H1 (cell line): ENCODE measurements around the gene GSAP. TPM values are rescaled to one million over a fixed set of nuclear protein-coding genes. Genes with fewer than 3 reads are reported as not detected.

Source experiments
- CTCF ChIA-PET: fragments of 300-600 bp; sonication (Branson Sonifier 250); formaldehyde crosslinking; loops from one replicate; lab custom pipeline; 2021; ENCODE audit not compliant: partially characterized antibody; lab: Charles Lee
- POLR2A ChIA-PET: fragments of 300-600 bp; sonication (Branson Sonifier 250); formaldehyde crosslinking; loops from one replicate; lab custom pipeline; 2021; ENCODE audit warnings: inconsistent platforms; ENCODE audit not compliant: partially characterized antibody; lab: Charles Lee
- DNase-seq, 2 experiments: peaks; one replicate each; pipeline versions ENCODE4 v3.0.0 to v3.0.0-alpha.2; 2010 to 2022; ENCODE audit warnings: low spot score in 2 of 2, low read depth in 1 of 2, mixed read lengths in 1 of 2
- FAIRE-seq: peaks from 2 replicates; lab custom pipeline; 2011; peaks lifted over from hg19 to GRCh38; lab: Jason Lieb, UNC
- H2AFZ ChIP-seq: 2 replicates; pipeline ENCODE4 v1.8.1; 2012; ENCODE audit warnings: low read length, inconsistent platforms
- H2AK5ac ChIP-seq: 2 replicates; pipeline ENCODE4 v1.6.1; 2013; ENCODE audit warnings: low read depth, low read length
- H2BK120ac ChIP-seq: replicated peaks from 2 replicates; pipeline ENCODE3; 2013; ENCODE audit warnings: low read depth, low read length, inconsistent platforms
- H2BK12ac ChIP-seq: 2 replicates; pipeline ENCODE4 v1.6.1; 2013; ENCODE audit warnings: low read depth, low read length
- H2BK15ac ChIP-seq: 2 replicates; pipeline ENCODE4 v1.6.1; 2013; ENCODE audit warnings: low read length
- H2BK20ac ChIP-seq: 2 replicates; pipeline ENCODE4 v1.6.1; 2013; ENCODE audit warnings: low read length
- H2BK5ac ChIP-seq: 2 replicates; pipeline ENCODE4 v1.6.1; 2013; ENCODE audit warnings: low read depth, low read length
- H3K14ac ChIP-seq: 2 replicates; pipeline ENCODE4 v1.6.1; 2013; ENCODE audit warnings: inconsistent platforms; ENCODE audit not compliant: insufficient read length
- H3K18ac ChIP-seq: 2 replicates; pipeline ENCODE4 v1.6.1; 2013; ENCODE audit warnings: low read length; ENCODE audit errors: extremely low read depth
- H3K23ac ChIP-seq: 2 replicates; pipeline ENCODE4 v1.6.1; 2013; ENCODE audit warnings: inconsistent platforms; ENCODE audit not compliant: insufficient read length
- H3K23me2 ChIP-seq: 2 replicates; pipeline ENCODE4 v1.6.1; 2013; ENCODE audit warnings: low read depth, low read length
- H3K27ac ChIP-seq: 2 replicates; pipeline ENCODE4 v1.6.1; 2011; ENCODE audit warnings: low read depth, low read length, inconsistent platforms
- H3K27me3 ChIP-seq, 4 experiments: replicated peaks in 1 of 4; 1 replicate in 1 of 4; 2 replicates in 3 of 4; pipeline versions ENCODE4 v1.6.1 to v1.8.1; 2011 to 2013; ENCODE audit warnings: low read length in 3 of 4, mild to moderate bottlenecking in 3 of 4, inconsistent platforms in 2 of 4, mixed read lengths in 2 of 4, moderate library complexity in 1 of 4; ENCODE audit not compliant: control insufficient read depth in 3 of 4, insufficient read depth in 3 of 4; ENCODE audit errors: extremely low read depth in 1 of 4
- H3K36me3 ChIP-seq, 4 experiments: 2 replicates each; pipeline versions ENCODE4 v1.6.1 to v1.8.1; 2011 to 2013; ENCODE audit warnings: mild to moderate bottlenecking in 4 of 4, low read length in 3 of 4, moderate library complexity in 2 of 4, control low read depth in 1 of 4, inconsistent platforms in 1 of 4; ENCODE audit not compliant: insufficient read depth in 4 of 4, control insufficient read depth in 2 of 4
- H3K4ac ChIP-seq: replicated peaks from 2 replicates; pipeline ENCODE3; 2013; ENCODE audit warnings: low read length, low read depth, mixed read lengths, inconsistent platforms; ENCODE audit not compliant: insufficient read length
- H3K4me1 ChIP-seq, 4 experiments: replicated peaks in 1 of 4; 1 replicate in 1 of 4; 2 replicates in 3 of 4; pipeline versions ENCODE4 v1.6.1 to v1.8.1; 2011 to 2013; ENCODE audit warnings: low read length in 3 of 4, inconsistent platforms in 2 of 4, mixed read lengths in 1 of 4; ENCODE audit not compliant: insufficient read depth in 4 of 4, control insufficient read depth in 3 of 4
- H3K4me2 ChIP-seq, 2 experiments: 2 replicates each; pipeline versions ENCODE4 v1.6.1 to v1.8.1; 2011 to 2013; ENCODE audit warnings: low read depth in 2 of 2, low read length in 2 of 2, control low read depth in 1 of 2, inconsistent platforms in 1 of 2, mild to moderate bottlenecking in 1 of 2; ENCODE audit not compliant: insufficient read depth in 1 of 2
- H3K4me3 ChIP-seq, 4 experiments: fragments of 200-600, 300-600 bp in 1 of 4; sonication (generic), shearing (Covaris generic), sonication (Bioruptor Twin) in 1 of 4; 2 replicates each; pipeline versions ENCODE4 v1.5.1 to v1.8.1; 2011 to 2016; ENCODE audit warnings: low read length in 4 of 4, low read depth in 3 of 4, control low read depth in 2 of 4, inconsistent platforms in 2 of 4, mild to moderate bottlenecking in 2 of 4, mixed read lengths in 1 of 4, moderate library complexity in 1 of 4; ENCODE audit not compliant: insufficient read depth in 2 of 4; ENCODE audit errors: extremely low read depth in 1 of 4
- H3K56ac ChIP-seq: replicated peaks from 2 replicates; pipeline ENCODE3; 2013; ENCODE audit warnings: low read depth, mild to moderate bottlenecking, mixed read lengths, low read length, inconsistent platforms; ENCODE audit not compliant: insufficient read length
- H3K79me1 ChIP-seq: 2 replicates; pipeline ENCODE4 v1.6.1; 2013; ENCODE audit warnings: low read depth, low read length, control low read depth
- H3K79me2 ChIP-seq, 2 experiments: 2 replicates each; pipeline versions ENCODE4 v1.6.1 to v1.8.1; 2012 to 2013; ENCODE audit warnings: low read length in 2 of 2, mild to moderate bottlenecking in 2 of 2, inconsistent platforms in 1 of 2; ENCODE audit not compliant: insufficient read depth in 2 of 2, control insufficient read depth in 1 of 2
- H3K9ac ChIP-seq, 4 experiments: replicated peaks in 1 of 4; 1 replicate in 1 of 4; 2 replicates in 3 of 4; pipeline versions ENCODE4 v1.6.1 to v1.8.1; 2011 to 2013; ENCODE audit warnings: low read depth in 3 of 4, low read length in 3 of 4, control low read depth in 2 of 4, mild to moderate bottlenecking in 2 of 4, moderate library complexity in 2 of 4, inconsistent platforms in 1 of 4; ENCODE audit errors: extremely low read depth in 1 of 4
- H3K9me3 ChIP-seq, 2 experiments: 2 replicates each; pipeline versions ENCODE4 v1.6.1 to v1.8.1; 2012 to 2013; ENCODE audit warnings: mild to moderate bottlenecking in 2 of 2, moderate library complexity in 2 of 2, control low read depth in 1 of 2, inconsistent platforms in 1 of 2, low read depth in 1 of 2, low read length in 1 of 2, mixed read lengths in 1 of 2; ENCODE audit not compliant: insufficient read depth in 2 of 2
- H4K20me1 ChIP-seq, 2 experiments: replicated peaks in 1 of 2; 2 replicates each; pipeline versions ENCODE3 to v1.8.1; 2011 to 2013; ENCODE audit warnings: inconsistent platforms in 2 of 2, low read length in 2 of 2, mild to moderate bottlenecking in 1 of 2; ENCODE audit not compliant: insufficient read depth in 2 of 2, control insufficient read depth in 1 of 2
- H4K5ac ChIP-seq: 2 replicates; pipeline ENCODE4 v1.6.1; 2013; ENCODE audit warnings: low read length, low read depth, mixed read lengths, inconsistent platforms; ENCODE audit not compliant: insufficient read length
- H4K8ac ChIP-seq: 2 replicates; pipeline ENCODE4 v1.8.0; 2013; ENCODE audit warnings: mild to moderate bottlenecking, moderate library complexity, low read length, inconsistent platforms; ENCODE audit not compliant: insufficient read depth; ENCODE audit errors: extremely low read depth
- H4K91ac ChIP-seq: replicated peaks from 2 replicates; pipeline ENCODE3; 2013; ENCODE audit warnings: low read length, mixed read lengths, inconsistent platforms; ENCODE audit not compliant: insufficient read length
- KDM4A ChIP-seq: IDR thresholded peaks from one replicate; pipeline ENCODE4 v1.7.1; 2012; ENCODE audit warnings: low read depth, mild to moderate bottlenecking, moderate library complexity, low read length, inconsistent platforms; ENCODE audit not compliant: severe bottlenecking
- RNF2 ChIP-seq: fragments of 200-900, 300-1000 bp; sonication (generic); IDR thresholded peaks from 2 replicates; pipeline ENCODE4 v1.7.1; 2016; ENCODE audit warnings: borderline replicate concordance, low read depth, mild to moderate bottlenecking, antibody characterized with exemption, low read length; ENCODE audit not compliant: poor library complexity, severe bottlenecking; ENCODE audit errors: missing control alignments
- TAF7 ChIP-seq: optimal IDR thresholded peaks from 2 replicates; pipeline ENCODE3; 2011; ENCODE audit warnings: low read depth, mild to moderate bottlenecking, inconsistent platforms, low read length, moderate library complexity, borderline replicate concordance
- TCF12 ChIP-seq: IDR thresholded peaks from 2 replicates; pipeline ENCODE4 v1.6.1; 2011; ENCODE audit warnings: low read depth, mild to moderate bottlenecking, low read length
- WGBS, 2 experiments: shearing (Covaris generic) in 1 of 2; methylation state at CpG; one replicate each; pipeline versions ENCODE4 v1.1.6 to v1.1.7; 2013 to 2015; ENCODE audit warnings: low lambda C conversion rate in 2 of 2, mixed read lengths in 2 of 2, inconsistent platforms in 1 of 2, low coverage in 1 of 2, missing lambda C conversion rate in 1 of 2; ENCODE audit not compliant: insufficient replicate concordance in 2 of 2, insufficient coverage in 1 of 2, insufficient read length in 1 of 2; ENCODE audit errors: extremely low coverage in 1 of 2, missing lambda C conversion rate in 1 of 2; 5-methylcytosine and 5-hydroxymethylcytosine counted together
- polyA plus RNA-seq, 7 experiments: library from polyadenylated mRNA; depleted of rRNA in 3 of 7; stranded (reverse) in 5 of 7; unstranded in 2 of 7; fragments of >200 nt in 5 of 7; fragments of 200-250 nt in 2 of 7; gene quantifications; 1 replicate in 5 of 7; 2 replicates in 1 of 7; 4 replicates in 1 of 7; pipeline versions ENCODE4 v1.2.1 to v1.2.3, GENCODE V29; 2011 to 2013; ENCODE audit warnings: missing spikeins in 2 of 7, mixed read lengths in 2 of 7
- total RNA-seq: library from RNA; stranded (reverse); fragmentation: NEBNext Ultra II Directional; extraction: Animal tissue kit (Norgen Biotek cat#: 25700); gene quantifications from 2 replicates; pipeline ENCODE4 v1.2.1, GENCODE V29; 2021
- TF ChIP-seq, protein P1 (sequence below): IDR thresholded peaks from 2 replicates; pipeline ENCODE4 v1.6.1; 2011; ENCODE audit warnings: low read length, improper control_type of control experiment
- TF ChIP-seq, protein P2 (sequence below): IDR thresholded peaks from 2 replicates; pipeline ENCODE4 v1.6.1; 2012; ENCODE audit warnings: inconsistent platforms

Gene GSAP
- total and polyA plus RNA-seq, 2 of the 8 experiments (the other 6 are each of a cell fraction or from before 2014, with no cell fraction given), result 0.93 to 2.1 TPM

DNA sequence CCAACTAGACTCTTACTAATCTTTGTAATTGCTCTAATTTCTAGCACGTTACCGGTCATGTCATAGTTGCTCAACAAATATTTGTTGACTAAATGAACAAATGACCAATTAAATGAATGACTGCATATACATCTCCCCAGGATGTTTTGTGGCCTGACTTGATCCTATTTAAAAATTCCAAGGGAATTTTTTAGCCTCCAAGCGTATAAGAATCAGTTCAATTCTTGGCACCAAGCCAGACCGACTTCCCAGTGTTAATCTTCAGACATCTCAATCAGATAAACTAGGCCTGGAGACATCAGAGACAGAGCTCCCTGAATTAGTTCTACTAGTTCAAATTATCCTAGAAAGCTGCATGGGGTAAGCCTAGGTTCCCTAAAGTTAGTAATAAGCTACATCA is 96.0 kb downstream of the GSAP start:
- no peak overlapping the region for H2BK15ac ChIP-seq
- TF ChIP-seq, protein P1, sequence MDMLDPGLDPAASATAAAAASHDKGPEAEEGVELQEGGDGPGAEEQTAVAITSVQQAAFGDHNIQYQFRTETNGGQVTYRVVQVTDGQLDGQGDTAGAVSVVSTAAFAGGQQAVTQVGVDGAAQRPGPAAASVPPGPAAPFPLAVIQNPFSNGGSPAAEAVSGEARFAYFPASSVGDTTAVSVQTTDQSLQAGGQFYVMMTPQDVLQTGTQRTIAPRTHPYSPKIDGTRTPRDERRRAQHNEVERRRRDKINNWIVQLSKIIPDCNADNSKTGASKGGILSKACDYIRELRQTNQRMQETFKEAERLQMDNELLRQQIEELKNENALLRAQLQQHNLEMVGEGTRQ, result no peak
- TF ChIP-seq KDM4A, result no peak
- TF ChIP-seq, protein P2, sequence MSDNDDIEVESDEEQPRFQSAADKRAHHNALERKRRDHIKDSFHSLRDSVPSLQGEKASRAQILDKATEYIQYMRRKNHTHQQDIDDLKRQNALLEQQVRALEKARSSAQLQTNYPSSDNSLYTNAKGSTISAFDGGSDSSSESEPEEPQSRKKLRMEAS, result no peak
- TF ChIP-seq TAF7, result no peak
- no peak for TF ChIP-seq RNF2
- no peak for TF ChIP-seq TCF12

More for the DNA sequence above, 96.0 kb downstream of the GSAP start:
- Histone ChIP-seq H4K91ac (no peak overlapping the region), H3K4me1 (no peaks in the 10 kb centered on the region), H2BK5ac (no peak overlapping the region), H3K23ac (no peak overlapping the region), H4K20me1 (no peaks in the 10 kb centered on the region), H4K5ac (no peak overlapping the region), H3K14ac (no peak overlapping the region), H3K18ac (no peak overlapping the region), H3K79me1 (no peaks in the 10 kb centered on the region), H3K4me3 (no peak overlapping the region), H3K23me2 (no peaks in the 10 kb centered on the region), H3K27ac (no peak overlapping the region), H3K79me2 (no peaks in the 10 kb centered on the region), H3K9ac (no peak overlapping the region), H2BK20ac (no peak overlapping the region), H3K27me3 (no peaks in the 10 kb centered on the region), H3K4ac (no peak overlapping the region), H2AK5ac (no peak overlapping the region), H2BK120ac (no peak overlapping the region), H3K36me3 (no peaks in the 10 kb centered on the region), H2BK12ac (no peak overlapping the region), H3K56ac (no peak overlapping the region), H2AFZ (no peak overlapping the region), H4K8ac (no peak overlapping the region), H3K4me2 (no peak overlapping the region), H3K9me3 (no peaks in the 10 kb centered on the region)
- FAIRE-seq (no peak), DNase-seq (no peak)
- ChIA-PET CTCF (interaction anchor here (0.6 kb wide), 1 partner anchor 144 kb away, joined by 3 read pairs; no protein-coding TSS in a partner anchor), POLR2A (interaction anchor here (1.2 kb wide), 1 partner anchor 14 kb away, joined by 3 read pairs; no protein-coding TSS in a partner anchor)
- WGBS, 2 experiments, result 83% methylated on average over 4 of the region's 4 CpGs; no CpG with 5 or more reads in 1 of the 2 experiments
